ENCODE results near the gene OSBP2. TPM values are rescaled to one million over a fixed set of nuclear protein-coding genes. Genes with fewer than 3 reads are reported as not detected.

Gene OSBP2
- total and polyA plus RNA-seq, 2 experiments from 2014 or later, result 2.1 to 2.9 TPM

GRCh38 chr22:30947173-30947815, 252.6 kb downstream of the OSBP2 start:
- no peak for DNase-seq (ENCODE audit: low spot score)
- no peak overlapping the region for H3K4me3 ChIP-seq
- 0 out of 2 replicates have a peak, but pooled peaks cover 4% of the 10 kb centered on the region for H3F3A ChIP-seq (replicated peaks; ENCODE audit: low read depth)
- no peak overlapping the region for H2AFZ ChIP-seq
- peaks cover 35% of the 10 kb centered on the region for H4K20me1 ChIP-seq (replicated peaks; ENCODE audit: insufficient read depth)
- no peaks in the 10 kb centered on the region for H3K9me2 ChIP-seq (ENCODE audit: insufficient read depth)
- no peaks in the 10 kb centered on the region for H3K4me1 ChIP-seq (ENCODE audit: insufficient read depth)
- H3K27ac Mint-ChIP-seq, result no peak overlapping the region
- peaks cover 43% of the 10 kb centered on the region for H3K79me2 ChIP-seq (replicated peaks; ENCODE audit: insufficient read depth)
- no peaks in the 10 kb centered on the region for H3K9me3 Mint-ChIP-seq
- H3K36me3 ChIP-seq (ENCODE audit: insufficient read depth), result peaks cover 76% of the 10 kb centered on the region
- H3K27ac ChIP-seq (ENCODE audit: low read depth), result no peak overlapping the region
- TF ChIP-seq POLR2AphosphoS5 (IDR thresholded peaks at IDR 0.05; ENCODE audit: low read depth) (no peak), EZH2phosphoT487 (IDR thresholded peaks at IDR 0.05; ENCODE audit: unreplicated experiment) (no peak)
- H3K27me3 Mint-ChIP-seq (ENCODE audit: insufficient read depth, low read depth, poor library complexity), result peaks cover 3% of the 10 kb centered on the region
- H3K4me3 Mint-ChIP-seq, result no peak overlapping the region
- H3K4me2 ChIP-seq, result no peak overlapping the region
- H3K4me1 Mint-ChIP-seq, result no peaks in the 10 kb centered on the region
- ATAC-seq, result peak; percentile 57
- peaks cover 30% of the 10 kb centered on the region for H3K36me3 Mint-ChIP-seq (ENCODE audit: low read depth)
- H3K27me3 ChIP-seq (ENCODE audit: insufficient read depth), result no peaks in the 10 kb centered on the region

DNA sequence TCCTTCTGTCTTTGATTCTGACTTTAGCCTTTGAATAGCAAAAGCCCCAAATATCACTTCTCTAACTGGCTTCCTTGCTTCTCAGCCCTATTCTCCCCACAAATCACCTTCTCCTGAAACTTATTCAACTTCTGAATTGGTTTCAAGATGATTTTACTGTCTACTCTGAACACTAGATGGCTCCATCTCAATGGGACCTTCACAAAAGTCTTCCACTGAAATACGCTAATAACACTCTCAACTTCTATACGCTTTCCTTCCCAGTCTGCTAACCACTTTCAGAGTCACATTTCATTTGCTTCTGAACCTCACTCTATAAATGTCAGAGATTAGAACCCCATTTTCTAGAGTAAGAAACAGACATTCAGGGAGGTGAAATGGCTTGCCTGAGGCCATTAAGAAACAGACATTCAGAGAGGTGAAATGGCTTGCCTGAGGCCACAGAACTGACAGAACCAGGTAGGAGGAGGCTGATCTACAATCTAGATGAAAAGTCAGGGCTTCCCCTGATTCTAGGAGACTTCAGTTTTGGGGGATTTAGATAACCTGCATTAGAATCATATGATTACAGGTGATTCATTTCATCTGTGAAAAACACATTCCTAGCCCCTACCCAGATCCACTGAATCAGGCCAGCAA, 253.3 kb downstream of the OSBP2 start:
- Histone ChIP-seq H3K79me2 (replicated peaks; ENCODE audit: insufficient read depth) (peaks cover 50% of the 10 kb centered on the region), H4K20me1 (replicated peaks; ENCODE audit: insufficient read depth) (peaks cover 41% of the 10 kb centered on the region), H3K27ac (ENCODE audit: low read depth) (no peak overlapping the region), H3K36me3 (ENCODE audit: insufficient read depth) (peaks cover 76% of the 10 kb centered on the region), H3K4me1 (ENCODE audit: insufficient read depth) (no peaks in the 10 kb centered on the region), H3K4me3 (no peak overlapping the region), H3K4me2 (no peak overlapping the region), H3K27me3 (ENCODE audit: insufficient read depth) (no peaks in the 10 kb centered on the region), H3F3A (replicated peaks; ENCODE audit: low read depth) (0 out of 2 replicates have a peak, but pooled peaks cover 4% of the 10 kb centered on the region), H3K9me2 (ENCODE audit: insufficient read depth) (no peaks in the 10 kb centered on the region), H2AFZ (no peak overlapping the region)
- Mint-ChIP-seq H3K4me3 (no peak overlapping the region), H3K4me1 (no peaks in the 10 kb centered on the region), H3K27ac (no peak overlapping the region), H3K36me3 (ENCODE audit: low read depth) (peaks cover 32% of the 10 kb centered on the region), H3K9me3 (no peaks in the 10 kb centered on the region), H3K27me3 (ENCODE audit: insufficient read depth, low read depth, poor library complexity) (peaks cover 3% of the 10 kb centered on the region)
- TF ChIP-seq EZH2 (IDR thresholded peaks at IDR 0.05; ENCODE audit: low read depth, unreplicated experiment) (no peak), NANOG (IDR thresholded peaks at IDR 0.05; ENCODE audit: borderline replicate concordance) (no peak)
- TF ChIP-seq, protein P1, sequence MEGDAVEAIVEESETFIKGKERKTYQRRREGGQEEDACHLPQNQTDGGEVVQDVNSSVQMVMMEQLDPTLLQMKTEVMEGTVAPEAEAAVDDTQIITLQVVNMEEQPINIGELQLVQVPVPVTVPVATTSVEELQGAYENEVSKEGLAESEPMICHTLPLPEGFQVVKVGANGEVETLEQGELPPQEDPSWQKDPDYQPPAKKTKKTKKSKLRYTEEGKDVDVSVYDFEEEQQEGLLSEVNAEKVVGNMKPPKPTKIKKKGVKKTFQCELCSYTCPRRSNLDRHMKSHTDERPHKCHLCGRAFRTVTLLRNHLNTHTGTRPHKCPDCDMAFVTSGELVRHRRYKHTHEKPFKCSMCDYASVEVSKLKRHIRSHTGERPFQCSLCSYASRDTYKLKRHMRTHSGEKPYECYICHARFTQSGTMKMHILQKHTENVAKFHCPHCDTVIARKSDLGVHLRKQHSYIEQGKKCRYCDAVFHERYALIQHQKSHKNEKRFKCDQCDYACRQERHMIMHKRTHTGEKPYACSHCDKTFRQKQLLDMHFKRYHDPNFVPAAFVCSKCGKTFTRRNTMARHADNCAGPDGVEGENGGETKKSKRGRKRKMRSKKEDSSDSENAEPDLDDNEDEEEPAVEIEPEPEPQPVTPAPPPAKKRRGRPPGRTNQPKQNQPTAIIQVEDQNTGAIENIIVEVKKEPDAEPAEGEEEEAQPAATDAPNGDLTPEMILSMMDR (conservative IDR thresholded peaks at IDR 0.05; ENCODE audit: low read depth in 2 of 2), result peak; percentile 47 to 50
- no peak for ATAC-seq
- DNase-seq (ENCODE audit: low spot score), result peak; percentile 48

- H3K36me3 Mint-ChIP-seq (ENCODE audit: low read depth), result peaks cover 35% of the 10 kb centered on the region
- peaks cover 47% of the 10 kb centered on the region for H4K20me1 ChIP-seq (replicated peaks; ENCODE audit: insufficient read depth)
- peak; percentile 58 for ATAC-seq
- TF ChIP-seq, protein P2, sequence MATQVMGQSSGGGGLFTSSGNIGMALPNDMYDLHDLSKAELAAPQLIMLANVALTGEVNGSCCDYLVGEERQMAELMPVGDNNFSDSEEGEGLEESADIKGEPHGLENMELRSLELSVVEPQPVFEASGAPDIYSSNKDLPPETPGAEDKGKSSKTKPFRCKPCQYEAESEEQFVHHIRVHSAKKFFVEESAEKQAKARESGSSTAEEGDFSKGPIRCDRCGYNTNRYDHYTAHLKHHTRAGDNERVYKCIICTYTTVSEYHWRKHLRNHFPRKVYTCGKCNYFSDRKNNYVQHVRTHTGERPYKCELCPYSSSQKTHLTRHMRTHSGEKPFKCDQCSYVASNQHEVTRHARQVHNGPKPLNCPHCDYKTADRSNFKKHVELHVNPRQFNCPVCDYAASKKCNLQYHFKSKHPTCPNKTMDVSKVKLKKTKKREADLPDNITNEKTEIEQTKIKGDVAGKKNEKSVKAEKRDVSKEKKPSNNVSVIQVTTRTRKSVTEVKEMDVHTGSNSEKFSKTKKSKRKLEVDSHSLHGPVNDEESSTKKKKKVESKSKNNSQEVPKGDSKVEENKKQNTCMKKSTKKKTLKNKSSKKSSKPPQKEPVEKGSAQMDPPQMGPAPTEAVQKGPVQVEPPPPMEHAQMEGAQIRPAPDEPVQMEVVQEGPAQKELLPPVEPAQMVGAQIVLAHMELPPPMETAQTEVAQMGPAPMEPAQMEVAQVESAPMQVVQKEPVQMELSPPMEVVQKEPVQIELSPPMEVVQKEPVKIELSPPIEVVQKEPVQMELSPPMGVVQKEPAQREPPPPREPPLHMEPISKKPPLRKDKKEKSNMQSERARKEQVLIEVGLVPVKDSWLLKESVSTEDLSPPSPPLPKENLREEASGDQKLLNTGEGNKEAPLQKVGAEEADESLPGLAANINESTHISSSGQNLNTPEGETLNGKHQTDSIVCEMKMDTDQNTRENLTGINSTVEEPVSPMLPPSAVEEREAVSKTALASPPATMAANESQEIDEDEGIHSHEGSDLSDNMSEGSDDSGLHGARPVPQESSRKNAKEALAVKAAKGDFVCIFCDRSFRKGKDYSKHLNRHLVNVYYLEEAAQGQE (IDR thresholded peaks at IDR 0.05; ENCODE audit: unreplicated experiment), result no peak
- TF ChIP-seq, protein P1 (conservative IDR thresholded peaks at IDR 0.05; ENCODE audit: low read depth in 2 of 2), result no peak
- no peak for TF ChIP-seq NANOG (IDR thresholded peaks at IDR 0.05; ENCODE audit: borderline replicate concordance)
- TF ChIP-seq POLR2AphosphoS5 (IDR thresholded peaks at IDR 0.05; ENCODE audit: low read depth), result no peak
- TF ChIP-seq ZNF331 (CRISPR knock-in tag; IDR thresholded peaks at IDR 0.05; ENCODE audit: low read depth), result no peak
- no peak for TF ChIP-seq JUNB (IDR thresholded peaks at IDR 0.05; ENCODE audit: unreplicated experiment)
Observed at GRCh38 chr22:30948930-30949342, 254.3 kb downstream of the OSBP2 start.

More at GRCh38 chr22:30948930-30949342, 254.3 kb downstream of the OSBP2 start:
- peak overlapping the region; percentile 1; the same call in 1 of the 2 replicates for H3K27ac Mint-ChIP-seq
- Histone ChIP-seq H3K27ac (ENCODE audit: low read depth) (no peak overlapping the region), H3K36me3 (ENCODE audit: insufficient read depth) (peaks cover 77% of the 10 kb centered on the region), H3K4me1 (ENCODE audit: insufficient read depth) (no peaks in the 10 kb centered on the region), H3F3A (replicated peaks; ENCODE audit: low read depth) (0 out of 2 replicates have a peak, but pooled peaks cover 4% of the 10 kb centered on the region), H3K9me2 (ENCODE audit: insufficient read depth) (no peaks in the 10 kb centered on the region), H3K4me2 (no peak overlapping the region), H3K79me2 (replicated peaks; ENCODE audit: insufficient read depth) (peaks cover 59% of the 10 kb centered on the region), H3K27me3 (ENCODE audit: insufficient read depth) (no peaks in the 10 kb centered on the region), H2AFZ (no peak overlapping the region), H3K4me3 (no peak overlapping the region)
- H3K4me3 Mint-ChIP-seq, result no peak overlapping the region
- H3K27me3 Mint-ChIP-seq (ENCODE audit: insufficient read depth, low read depth, poor library complexity), result peaks cover 3% of the 10 kb centered on the region
- H3K4me1 Mint-ChIP-seq, result no peaks in the 10 kb centered on the region
- peak; percentile 19 for DNase-seq (ENCODE audit: low spot score)
- no peaks in the 10 kb centered on the region for H3K9me3 Mint-ChIP-seq
